A549 (cell line): ENCODE data around the gene TMEM53. TPM values are rescaled to one million over a fixed set of nuclear protein-coding genes. Genes with fewer than 3 reads are reported as not detected.
"Not testable (repeated sequence)": the region's sequence is repeated elsewhere in the genome, so short reads cannot be mapped to it uniquely, and the experiment has no call there.

Experiments
- ATAC-seq, 2 experiments: fragments of 200-7000 bp in 1 of 2; fragments of >200 bp in 1 of 2; cut with Nextera tagmentation in 1 of 2; cut with Tn5 transposase in 1 of 2; 3 replicates each; pipeline versions ENCODE4 v1.8.0 to v1.9.1; 2018 to 2020; ENCODE audit warnings: mild to moderate bottlenecking in 1 of 2, moderate library complexity in 1 of 2
- CTCF ChIA-PET: fragments of 300-600 bp; sonication (Branson Sonifier 250); formaldehyde crosslinking; extraction: SDS; loops from one replicate; lab custom pipeline; 2021; ENCODE audit warnings: antibody characterized with exemption, inconsistent platforms; lab: Yijun Ruan, JAX
- POLR2A ChIA-PET: fragments of 350-600 bp; formaldehyde crosslinking; extraction: SDS; loops from one replicate; lab custom pipeline; 2021; ENCODE audit warnings: antibody characterized with exemption, inconsistent platforms; lab: Yijun Ruan, JAX
- DNase-seq, 2 experiments: peaks; one replicate each; pipeline versions ENCODE4 v3.0.0 to v3.0.0-alpha.2; 2011 to 2016; ENCODE audit warnings: low read depth in 1 of 2, low spot score in 1 of 2
- FAIRE-seq: peaks from 2 replicates; lab custom pipeline; 2011; peaks lifted over from hg19 to GRCh38; lab: Jason Lieb, UNC
- H3K27ac ChIP-seq, 2 experiments: fragments of >200 bp; sonication (Bioruptor Twin); formaldehyde crosslinking; 3 replicates each; pipeline ENCODE4 v1.5.1; 2016 to 2017
- H3K4me1 ChIP-seq: fragments of >200 bp; sonication (Bioruptor Twin); formaldehyde crosslinking; 3 replicates; pipeline ENCODE4 v1.6.1; 2016
- H3K4me2 ChIP-seq: fragments of >200 bp; sonication (Bioruptor Twin); formaldehyde crosslinking; 3 replicates; pipeline ENCODE4 v1.6.1; 2016
- H3K4me3 ChIP-seq: fragments of >200 bp; sonication (Bioruptor Twin); formaldehyde crosslinking; 3 replicates; pipeline ENCODE4 v1.5.1; 2016
- H3K9me3 ChIP-seq: fragments of >200 bp; sonication (Bioruptor Twin); formaldehyde crosslinking; 3 replicates; pipeline ENCODE4 v1.6.1; 2016
- ATOH8 ChIP-seq: fragments of 250-450 bp; sonication (Bioruptor Pico); IDR thresholded peaks from 2 replicates; pipeline ENCODE4 v1.5.0; 2020; ENCODE audit warnings: low read depth, mild to moderate bottlenecking, moderate library complexity
- CBX2 ChIP-seq: fragments of 200-600 bp; sonication (generic); IDR thresholded peaks from 2 replicates; pipeline ENCODE4 v1.6.1; 2016; ENCODE audit warnings: low read depth, mild to moderate bottlenecking, borderline replicate concordance
- E2F6 ChIP-seq: IDR thresholded peaks from 2 replicates; pipeline ENCODE4 v1.6.1; 2012; ENCODE audit warnings: low read depth, borderline replicate concordance
- EP300 ChIP-seq, 2 experiments: fragments of >200 bp; sonication (Bioruptor Twin); formaldehyde crosslinking; IDR thresholded peaks; 2 replicates in 1 of 2; 3 replicates in 1 of 2; pipeline ENCODE4 v1.6.1; 2016 to 2017
- FOSB ChIP-seq: fragments of 250-450 bp; sonication (Bioruptor Pico); IDR thresholded peaks from 2 replicates; pipeline ENCODE4 v1.5.0; 2020; ENCODE audit warnings: mild to moderate bottlenecking, moderate library complexity
- HES2 ChIP-seq: fragments of >200 bp; sonication (Bioruptor Twin); formaldehyde crosslinking; IDR thresholded peaks from 2 replicates; pipeline ENCODE4 v1.6.1; 2016
- HMGXB4 ChIP-seq: fragments of 250-450 bp; sonication (Bioruptor Pico); IDR thresholded peaks from 2 replicates; pipeline ENCODE4 v1.5.0; 2021; ENCODE audit warnings: mild to moderate bottlenecking, moderate library complexity, borderline replicate concordance
- HOXA7 ChIP-seq: fragments of 250-450 bp; sonication (Bioruptor Pico); IDR thresholded peaks from 2 replicates; pipeline ENCODE4 v1.5.0; 2020; ENCODE audit warnings: mild to moderate bottlenecking, moderate library complexity
- HOXB13 ChIP-seq: fragments of 250-450 bp; sonication (Bioruptor Pico); IDR thresholded peaks from 2 replicates; pipeline ENCODE4 v1.5.0; 2020; ENCODE audit warnings: low read depth, mild to moderate bottlenecking, moderate library complexity
- JUN ChIP-seq, 2 experiments: fragments of >200 bp; sonication (Bioruptor Twin); formaldehyde crosslinking; IDR thresholded peaks; 2 replicates in 1 of 2; 3 replicates in 1 of 2; pipeline ENCODE4 v1.6.1; 2016 to 2017
- KDM5A ChIP-seq: fragments of 200-600 bp; sonication (generic); IDR thresholded peaks from 2 replicates; pipeline ENCODE4 v1.6.1; 2016; ENCODE audit warnings: antibody characterized with exemption, mild to moderate bottlenecking
- MYC ChIP-seq: IDR thresholded peaks from 2 replicates; pipeline ENCODE4 v1.6.1; 2012; ENCODE audit warnings: mild to moderate bottlenecking, inconsistent platforms, low read length, improper control_type of control experiment, borderline replicate concordance
- PHF8 ChIP-seq: fragments of 200-600 bp; sonication (generic); IDR thresholded peaks from 2 replicates; pipeline ENCODE4 v1.6.1; 2016; ENCODE audit warnings: low read depth, mild to moderate bottlenecking, antibody characterized with exemption, moderate library complexity, borderline replicate concordance
- RARB ChIP-seq: fragments of 250-450 bp; sonication (Bioruptor Pico); IDR thresholded peaks from 2 replicates; pipeline ENCODE4 v1.8.0; 2021; ENCODE audit warnings: mild to moderate bottlenecking, moderate library complexity
- REST ChIP-seq: fragments of 200-600 bp; sonication (generic); IDR thresholded peaks from 2 replicates; pipeline ENCODE4 v1.6.1; 2016; ENCODE audit warnings: antibody characterized with exemption, mild to moderate bottlenecking, moderate library complexity
- TFCP2L1 ChIP-seq: fragments of 250-450 bp; sonication (Bioruptor Pico); IDR thresholded peaks from 2 replicates; pipeline ENCODE4 v1.5.0; 2021; ENCODE audit warnings: mild to moderate bottlenecking
- ZC3H11A ChIP-seq: fragments of 450-650 bp; IDR thresholded peaks from 2 replicates; pipeline ENCODE4 v1.6.1; 2014; ENCODE audit warnings: antibody characterized with exemption, mild to moderate bottlenecking
- ZSCAN20 ChIP-seq: fragments of 250-450 bp; sonication (Bioruptor Pico); IDR thresholded peaks from 2 replicates; pipeline ENCODE4 v1.8.0; 2022; ENCODE audit warnings: mild to moderate bottlenecking, moderate library complexity
- WGBS: methylation state at CpG from one replicate; pipeline ENCODE4 v1.1.6; 2017; ENCODE audit errors: missing lambda C conversion rate; 5-methylcytosine and 5-hydroxymethylcytosine counted together
- polyA plus RNA-seq, 4 experiments: library from polyadenylated mRNA; depleted of rRNA in 3 of 4; stranded (reverse); fragments of >200 nt; fragmentation: RNase III in 1 of 4; extraction: RNeasy Plus Mini Kit Qiagen cat#74134 plus additional on column Dnase treatment in 1 of 4; gene quantifications; 2 replicates in 3 of 4; 3 replicates in 1 of 4; pipeline ENCODE4 v1.2.3, GENCODE V29; 2011 to 2017

Gene TMEM53
- polyA plus RNA-seq, 2 of the 4 experiments (the other 2 are of a cell fraction), result 6.2 to 8.0 TPM

GRCh38 chr1:44700573-44700972 lies 26.3 kb upstream of the TMEM53 start:
- ChIA-PET CTCF (no interaction called here), POLR2A (interaction anchor here (1.0 kb wide), 1 partner anchor 27 kb away, joined by 3 read pairs; the partner anchor contains the start of gene TMEM53)
- no peak for ATAC-seq

GRCh38 chr1:44699375-44699774 lies 25.1 kb upstream of the TMEM53 start:
- peaks cover 13% of the 10 kb centered on the region for H3K4me1 ChIP-seq
- CTCF ChIA-PET, result interaction anchor here (2.0 kb wide), 1 partner anchor 12 kb away, joined by 7 read pairs; no protein-coding TSS in a partner anchor
- FAIRE-seq, POLR2A ChIA-PET, DNase-seq, ATAC-seq, H3K4me3 ChIP-seq, H3K9me3 ChIP-seq, H3K27ac ChIP-seq, H3K4me2 ChIP-seq: not testable (repeated sequence)
- WGBS, result 85% methylated on average over 9 of the region's 9 CpGs

More at GRCh38 chr1:44700573-44700972, 26.3 kb upstream of the TMEM53 start:
- H3K9me3 ChIP-seq, result no peaks in the 10 kb centered on the region
- DNase-seq (no peak), FAIRE-seq (no peak)
- H3K4me1 ChIP-seq, result peaks cover 13% of the 10 kb centered on the region
- peak overlapping the region; percentile 46 for H3K4me2 ChIP-seq
- peak overlapping the region; percentile 40 to 74; a peak in 4 of 6 replicates for H3K27ac ChIP-seq
- H3K4me3 ChIP-seq, result no peak overlapping the region
- WGBS, result 94% methylated on average over 1 of the region's 1 CpG
- TF ChIP-seq RARB (CRISPR knock-in tag) (no peak), HMGXB4 (CRISPR knock-in tag) (no peak), JUN (IDR thresholded peaks at IDR 0.05) (no peak), HOXB13 (CRISPR knock-in tag) (no peak), ZC3H11A (no peak), TFCP2L1 (CRISPR knock-in tag) (no peak), PHF8 (no peak), REST (no peak), ZSCAN20 (CRISPR knock-in tag) (no peak), E2F6 (no peak), CBX2 (no peak), ATOH8 (CRISPR knock-in tag) (no peak), KDM5A (no peak), EP300 (IDR thresholded peaks at IDR 0.05) (no peak), MYC (no peak), FOSB (CRISPR knock-in tag) (no peak), HOXA7 (CRISPR knock-in tag) (no peak), HES2 (no peak)
